IMR-90 (cell line): ENCODE measurements around the gene NCBP2.

Experiments
- CEBPB ChIP-seq: IDR thresholded peaks from 2 replicates; pipeline ENCODE4 v1.6.1; 2012; ENCODE audit warnings: low read depth, low read length, improper control_type of control experiment
- CHD1 ChIP-seq: IDR thresholded peaks from 2 replicates; pipeline ENCODE4 v1.6.1; 2012; ENCODE audit warnings: low read depth, low read length, improper control_type of control experiment
- CTCF ChIP-seq: conservative IDR thresholded peaks from 2 replicates; pipeline ENCODE4 v1.5.1; 2012; ENCODE audit warnings: mild to moderate bottlenecking, low read depth, low read length, improper control_type of control experiment
- MAZ ChIP-seq: IDR thresholded peaks from 2 replicates; pipeline ENCODE4 v1.6.1; 2012; ENCODE audit warnings: low read depth, mild to moderate bottlenecking, low read length, improper control_type of control experiment, moderate library complexity, borderline replicate concordance
- MXI1 ChIP-seq: IDR thresholded peaks from 2 replicates; pipeline ENCODE4 v1.6.1; 2012; ENCODE audit warnings: low read depth, mild to moderate bottlenecking, low read length, moderate library complexity, borderline replicate concordance
- POLR2A ChIP-seq: IDR thresholded peaks from 2 replicates; pipeline ENCODE4 v1.6.1; 2012; ENCODE audit warnings: mild to moderate bottlenecking, low read depth, low read length
- RAD21 ChIP-seq: IDR thresholded peaks from 2 replicates; pipeline ENCODE4 v1.6.1; 2012; ENCODE audit warnings: low read length, improper control_type of control experiment
- RCOR1 ChIP-seq: IDR thresholded peaks from 2 replicates; pipeline ENCODE4 v1.6.1; 2012; ENCODE audit warnings: mild to moderate bottlenecking, low read length, improper control_type of control experiment; ENCODE audit not compliant: insufficient replicate concordance
- RFX5 ChIP-seq: IDR thresholded peaks from 2 replicates; pipeline ENCODE4 v1.8.0; 2012; ENCODE audit warnings: low read depth, mild to moderate bottlenecking, low read length, moderate library complexity
- SMC3 ChIP-seq: fragments of 150-350 bp; IDR thresholded peaks from 2 replicates; pipeline ENCODE4 v1.6.1; 2016; ENCODE audit warnings: low read depth, mild to moderate bottlenecking, antibody characterized with exemption, low read length, moderate library complexity
- TF ChIP-seq, protein P1 (sequence below): fragments of 150-350 bp; IDR thresholded peaks from 2 replicates; pipeline ENCODE4 v1.6.1; 2017; ENCODE audit warnings: mild to moderate bottlenecking, antibody characterized with exemption, low read length, low read depth

GRCh38 chr3:196938576-196938975, 3.8 kb downstream of the NCBP2 start:
- TF ChIP-seq RCOR1 (no peak), CTCF (no peak), MAZ (no peak), POLR2A (no peak), RFX5 (no peak), RAD21 (no peak), CHD1 (no peak), MXI1 (no peak), SMC3 (no peak), CEBPB (no peak)
- TF ChIP-seq, protein P1, sequence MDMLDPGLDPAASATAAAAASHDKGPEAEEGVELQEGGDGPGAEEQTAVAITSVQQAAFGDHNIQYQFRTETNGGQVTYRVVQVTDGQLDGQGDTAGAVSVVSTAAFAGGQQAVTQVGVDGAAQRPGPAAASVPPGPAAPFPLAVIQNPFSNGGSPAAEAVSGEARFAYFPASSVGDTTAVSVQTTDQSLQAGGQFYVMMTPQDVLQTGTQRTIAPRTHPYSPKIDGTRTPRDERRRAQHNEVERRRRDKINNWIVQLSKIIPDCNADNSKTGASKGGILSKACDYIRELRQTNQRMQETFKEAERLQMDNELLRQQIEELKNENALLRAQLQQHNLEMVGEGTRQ = no peak
